ENCODE measurements around the gene RANBP6.

DNA sequence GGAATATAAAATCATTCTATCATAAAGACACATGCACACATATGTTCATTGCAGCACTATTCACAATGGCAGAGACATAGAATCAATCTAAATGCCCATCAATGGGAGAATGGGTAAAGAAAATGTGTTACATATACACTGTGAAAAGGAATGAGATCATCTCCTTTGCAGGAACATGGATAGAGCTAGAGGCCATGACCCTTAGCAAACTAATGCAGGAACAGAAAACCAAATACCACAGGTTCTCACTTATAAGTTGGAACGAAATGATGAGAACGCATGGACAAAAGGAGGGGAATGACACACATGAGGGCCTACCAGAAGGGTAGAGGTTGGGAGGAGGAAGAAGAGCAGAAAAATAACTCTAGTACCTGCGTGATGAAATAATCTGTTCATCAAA, 21.0 kb upstream of the RANBP6 start:
- TF ChIP-seq CTCF (conservative IDR thresholded peaks at IDR 0.05; ENCODE audit: low read depth, low read length) (no peak), EZH2 (IDR thresholded peaks at IDR 0.05; ENCODE audit: borderline replicate concordance, low read depth, low read length, poor library complexity, severe bottlenecking) (no peak)
